Mesenteric fat pad (tissue), 1 donor: Measurements from ENCODE around the gene DAPP1. TPM values are rescaled to one million over a fixed set of nuclear protein-coding genes. Genes with fewer than 3 reads are reported as not detected.
A peak's percentile ranks its signal among the peaks of the same experiment; 100 is the strongest.

Source experiments
- DNase-seq: peaks from one replicate; pipeline ENCODE4 v3.0.0-alpha.2; 2020; ENCODE audit warnings: low spot score
- total RNA-seq: library from RNA; stranded (reverse); fragmentation: NEBNext Ultra II Directional; extraction: Animal tissue kit (Norgen Biotek cat#: 25700); gene quantifications from one replicate; pipeline ENCODE4 v1.2.1, GENCODE V29; 2021
- donor health status: DM: yes; HTN: yes; CAD: no.

Gene DAPP1
- total RNA-seq, 1 donor from 2014 or later = 4.9 TPM

DNA sequence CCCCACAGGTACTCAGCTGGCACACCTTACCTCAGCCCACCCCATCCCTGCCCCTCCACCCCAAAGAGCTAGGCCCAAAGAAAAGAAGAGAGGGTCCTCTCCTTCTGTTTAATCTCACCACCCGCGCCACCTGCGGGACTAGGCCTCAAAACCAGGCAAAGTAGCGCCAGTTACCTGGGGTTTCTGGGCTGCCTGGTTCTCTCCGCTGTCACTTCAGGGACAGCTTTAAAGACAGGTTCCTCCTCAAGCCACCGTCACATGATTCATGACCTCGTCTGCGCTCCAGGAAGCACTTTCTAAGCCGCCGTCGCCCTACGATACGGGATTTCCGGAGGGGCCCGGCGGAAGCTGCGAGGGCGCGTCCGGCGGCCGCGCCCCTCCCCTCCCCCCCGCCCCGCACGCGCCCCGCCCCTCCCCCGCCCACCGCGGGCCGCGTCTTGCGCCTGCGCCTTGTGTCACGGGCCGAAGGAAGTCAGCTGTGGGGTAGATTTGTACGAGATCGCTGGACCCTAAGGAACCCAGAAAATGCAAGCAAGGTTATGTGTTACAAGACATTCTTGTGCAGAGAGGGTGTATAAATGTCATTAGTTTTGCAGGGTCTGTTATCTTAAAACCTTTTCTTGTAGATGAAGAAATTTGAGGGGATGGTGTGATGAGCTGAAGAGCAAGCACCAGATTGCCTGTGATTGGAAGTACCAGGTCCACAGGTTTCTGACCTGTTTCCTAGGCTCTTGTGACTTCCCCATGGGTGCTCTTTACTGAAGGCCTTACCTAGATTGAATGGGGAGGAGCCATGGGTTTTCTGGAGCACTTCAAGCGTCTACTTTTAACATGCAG, 77.8 kb downstream of the DAPP1 start, which contains the start of gene LAMTOR3:
Gene LAMTOR3, minus strand, starts transcription at position 267 of the 837 bp plus-strand sequence. CDS start 464 bp downstream, outside the sequence.
- DNase-seq = peak; percentile 95

- DNase-seq = no peak
Observed at GRCh38 chr4:99894998-99895397, 78.4 kb downstream of the DAPP1 start.

- no peak for DNase-seq
Observed at GRCh38 chr4:99915449-99915848, 98.8 kb downstream of the DAPP1 start.

- DNase-seq = no peak
Observed at GRCh38 chr4:99917575-99917974, 100.9 kb downstream of the DAPP1 start.

- no peak for DNase-seq
Observed at GRCh38 chr4:99918656-99919055, 102.0 kb downstream of the DAPP1 start.

Other genes with a start within 250 kb of the DAPP1 start
- gene MTTP, start 242.0 kb upstream of the DAPP1 start, total RNA-seq = 0.74 TPM
- gene C4orf54, start 159.0 kb upstream of the DAPP1 start, total RNA-seq = not detected
- gene LAMTOR3, start 77.6 kb downstream of the DAPP1 start, total RNA-seq = 31.5 TPM
- 45.6 TPM for gene DNAJB14, start 129.8 kb downstream of the DAPP1 start, total RNA-seq
- 99.2 TPM for gene H2AZ1, start 133.4 kb downstream of the DAPP1 start, total RNA-seq